ENCODE data around the gene SNX14. TPM values are rescaled to one million over a fixed set of nuclear protein-coding genes. Genes with fewer than 3 reads are reported as not detected.

Gene SNX14
- total RNA-seq, 1 experiment from 2014 or later, result 72.9 TPM

GRCh38 chr6:85610182-85610895 is 16.7 kb upstream of the SNX14 start:
- Mint-ChIP-seq H3K4me3 (ENCODE audit: low read depth, unreplicated experiment) (no peak overlapping the region), H3K36me3 (ENCODE audit: insufficient read depth, unreplicated experiment) (peaks cover 76% of the 10 kb centered on the region), H3K27ac (ENCODE audit: unreplicated experiment) (peak overlapping the region; percentile 73), H3K4me1 (ENCODE audit: low read depth, unreplicated experiment) (peaks cover 17% of the 10 kb centered on the region), H3K9me3 (ENCODE audit: low read depth, unreplicated experiment) (no peaks in the 10 kb centered on the region), H3K27me3 (ENCODE audit: unreplicated experiment) (no peaks in the 10 kb centered on the region)
- no peak for DNase-seq
- BruUV-seq (replicated peaks), result no TSS peak
- CTCF ChIA-PET, result no interaction called here
- intact Hi-C loops (cut with micrococcal nuclease; ENCODE audit: unreplicated experiment), result no loop called here
- TF ChIP-seq, protein P1, sequence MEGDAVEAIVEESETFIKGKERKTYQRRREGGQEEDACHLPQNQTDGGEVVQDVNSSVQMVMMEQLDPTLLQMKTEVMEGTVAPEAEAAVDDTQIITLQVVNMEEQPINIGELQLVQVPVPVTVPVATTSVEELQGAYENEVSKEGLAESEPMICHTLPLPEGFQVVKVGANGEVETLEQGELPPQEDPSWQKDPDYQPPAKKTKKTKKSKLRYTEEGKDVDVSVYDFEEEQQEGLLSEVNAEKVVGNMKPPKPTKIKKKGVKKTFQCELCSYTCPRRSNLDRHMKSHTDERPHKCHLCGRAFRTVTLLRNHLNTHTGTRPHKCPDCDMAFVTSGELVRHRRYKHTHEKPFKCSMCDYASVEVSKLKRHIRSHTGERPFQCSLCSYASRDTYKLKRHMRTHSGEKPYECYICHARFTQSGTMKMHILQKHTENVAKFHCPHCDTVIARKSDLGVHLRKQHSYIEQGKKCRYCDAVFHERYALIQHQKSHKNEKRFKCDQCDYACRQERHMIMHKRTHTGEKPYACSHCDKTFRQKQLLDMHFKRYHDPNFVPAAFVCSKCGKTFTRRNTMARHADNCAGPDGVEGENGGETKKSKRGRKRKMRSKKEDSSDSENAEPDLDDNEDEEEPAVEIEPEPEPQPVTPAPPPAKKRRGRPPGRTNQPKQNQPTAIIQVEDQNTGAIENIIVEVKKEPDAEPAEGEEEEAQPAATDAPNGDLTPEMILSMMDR (IDR thresholded peaks at IDR 0.05; ENCODE audit: unreplicated experiment), result no peak

DNA sequence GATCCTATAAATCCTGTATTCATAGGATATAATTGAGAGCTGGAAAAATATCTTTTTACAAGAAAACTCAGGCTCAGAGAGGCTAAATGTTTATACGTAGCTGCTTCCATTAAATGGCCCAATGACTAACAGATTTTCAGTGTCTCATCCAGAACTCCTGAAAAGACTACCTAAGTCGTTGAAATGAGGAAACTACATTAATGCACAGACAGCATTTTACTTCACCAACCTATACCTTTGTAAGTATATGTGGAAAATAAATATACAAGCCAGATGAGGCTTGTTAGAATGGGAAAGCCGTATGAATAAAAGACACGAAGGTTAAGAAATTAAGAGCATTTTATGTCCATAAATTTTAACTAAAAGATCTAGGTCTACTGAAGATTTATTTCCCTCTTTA is 8.4 kb upstream of the SNX14 start:
- Mint-ChIP-seq H3K27ac (ENCODE audit: unreplicated experiment) (no peak overlapping the region), H3K27me3 (ENCODE audit: unreplicated experiment) (no peaks in the 10 kb centered on the region), H3K4me3 (ENCODE audit: low read depth, unreplicated experiment) (no peak overlapping the region), H3K4me1 (ENCODE audit: low read depth, unreplicated experiment) (peaks cover 9% of the 10 kb centered on the region), H3K9me3 (ENCODE audit: low read depth, unreplicated experiment) (no peaks in the 10 kb centered on the region), H3K36me3 (ENCODE audit: insufficient read depth, unreplicated experiment) (peaks cover 48% of the 10 kb centered on the region)
- CTCF ChIA-PET, result interaction anchor here (0.7 kb wide), 1 partner anchor 108 kb away, joined by 12 read pairs; no protein-coding TSS in a partner anchor
- BruUV-seq (replicated peaks), result no TSS peak
- TF ChIP-seq, protein P1 (IDR thresholded peaks at IDR 0.05; ENCODE audit: unreplicated experiment), result no peak
- DNase-seq, result no peak
- intact Hi-C loops (cut with micrococcal nuclease; ENCODE audit: unreplicated experiment), result no loop called here

GRCh38 chr6:85600713-85601313 is 7.2 kb upstream of the SNX14 start:
- Mint-ChIP-seq H3K9me3 (ENCODE audit: low read depth, unreplicated experiment) (no peaks in the 10 kb centered on the region), H3K4me3 (ENCODE audit: low read depth, unreplicated experiment) (no peak overlapping the region), H3K27me3 (ENCODE audit: unreplicated experiment) (no peaks in the 10 kb centered on the region), H3K27ac (ENCODE audit: unreplicated experiment) (peak overlapping the region; percentile 83), H3K36me3 (ENCODE audit: insufficient read depth, unreplicated experiment) (peaks cover 37% of the 10 kb centered on the region), H3K4me1 (ENCODE audit: low read depth, unreplicated experiment) (peaks cover 13% of the 10 kb centered on the region)
- BruUV-seq (replicated peaks), result no TSS peak
- CTCF ChIA-PET, result no interaction called here
- TF ChIP-seq, protein P1 (IDR thresholded peaks at IDR 0.05; ENCODE audit: unreplicated experiment), result no peak
- intact Hi-C loops (cut with micrococcal nuclease; ENCODE audit: unreplicated experiment), result no loop called here
- DNase-seq, result no peak

DNA sequence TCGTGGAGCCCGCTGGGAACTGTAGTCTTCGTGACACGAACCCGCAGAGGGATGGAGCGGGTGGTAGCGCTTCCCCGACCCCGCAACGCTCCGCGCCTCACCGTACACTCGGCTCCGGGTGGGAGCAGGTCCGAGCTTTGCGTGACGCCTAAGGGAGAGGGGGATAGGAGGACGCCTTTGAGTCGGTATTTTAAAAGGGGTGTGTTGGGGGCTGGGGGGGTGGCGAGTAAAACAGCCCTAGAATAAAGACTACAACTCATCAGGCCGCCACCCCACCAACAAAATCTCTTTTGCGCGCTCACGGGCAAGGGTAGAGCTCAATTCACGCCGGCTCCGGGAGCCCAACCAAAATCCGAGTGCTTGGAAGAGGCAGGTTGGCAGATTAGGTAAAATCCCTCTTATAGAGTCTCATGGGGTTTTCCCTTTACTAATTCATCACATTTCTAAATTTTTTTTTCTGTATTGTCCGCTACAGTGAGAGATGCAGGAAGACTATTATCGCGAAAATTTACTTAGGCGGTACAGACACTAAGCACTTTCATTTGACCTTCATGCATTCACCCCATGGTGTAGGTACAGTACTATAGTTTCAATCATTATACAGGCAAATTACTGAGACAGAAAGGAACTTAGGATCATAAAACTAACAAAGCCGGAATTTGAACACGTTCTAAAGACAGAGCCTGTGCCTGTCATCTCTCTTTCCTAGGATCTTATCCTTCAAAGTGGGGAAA is 706 bp upstream of the SNX14 start:
- TF ChIP-seq, protein P1 (IDR thresholded peaks at IDR 0.05; ENCODE audit: unreplicated experiment), result no peak
- no peak for DNase-seq
- H3K4me1 Mint-ChIP-seq (ENCODE audit: low read depth, unreplicated experiment), result peaks cover 18% of the 10 kb centered on the region
- intact Hi-C loops (cut with micrococcal nuclease; ENCODE audit: unreplicated experiment), result loop anchor here (2.0 to 5.0 kb wide), 3 partner anchors 48 to 232 kb away; partner anchors contain the start of gene SYNCRIP
- CTCF ChIA-PET, result interaction anchor here (0.6 kb wide), 1 partner anchor 107 kb away, joined by 5 read pairs; no protein-coding TSS in a partner anchor
- H3K4me3 Mint-ChIP-seq (ENCODE audit: low read depth, unreplicated experiment), result peak overlapping the region; percentile 98
- peak overlapping the region; percentile 98 for H3K27ac Mint-ChIP-seq (ENCODE audit: unreplicated experiment)
- TSS peak; percentile 81 for BruUV-seq (replicated peaks)
- no peaks in the 10 kb centered on the region for H3K27me3 Mint-ChIP-seq (ENCODE audit: unreplicated experiment)
- H3K36me3 Mint-ChIP-seq (ENCODE audit: insufficient read depth, unreplicated experiment), result peaks cover 45% of the 10 kb centered on the region
- H3K9me3 Mint-ChIP-seq (ENCODE audit: low read depth, unreplicated experiment), result peaks cover 10% of the 10 kb centered on the region

Data from Calu3 (cell line).